Inflammatory macrophage (primary cell): Measurements from ENCODE around the gene NOTCH2.
A peak's percentile ranks its signal among the peaks of the same experiment; 100 is the strongest.

Experiments used
- DNase-seq, 2 donors: peaks; one replicate each; pipeline ENCODE4 v3.0.0-alpha.2; 2020 to 2022

NOTCH2 gene

DNA sequence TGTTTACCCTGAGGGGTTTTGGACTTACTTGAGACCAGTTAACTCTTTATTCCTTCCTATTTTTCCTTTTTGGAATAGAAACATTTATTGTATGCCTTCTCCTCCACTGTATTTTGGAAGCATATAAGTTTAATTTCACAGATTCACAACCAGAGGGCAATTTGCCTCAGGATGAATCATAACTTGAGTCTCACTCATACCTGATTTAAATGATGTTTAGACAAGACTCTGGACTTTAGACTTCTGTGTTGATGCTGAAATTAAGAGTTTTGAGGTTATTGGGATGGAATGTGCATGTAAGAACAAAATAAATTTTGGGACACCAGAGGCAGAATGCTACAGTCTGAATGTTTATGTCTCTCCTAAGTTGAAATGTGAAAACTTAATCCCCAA, 166.0 kb downstream of the NOTCH2 start:
- no peak for DNase-seq

DNA sequence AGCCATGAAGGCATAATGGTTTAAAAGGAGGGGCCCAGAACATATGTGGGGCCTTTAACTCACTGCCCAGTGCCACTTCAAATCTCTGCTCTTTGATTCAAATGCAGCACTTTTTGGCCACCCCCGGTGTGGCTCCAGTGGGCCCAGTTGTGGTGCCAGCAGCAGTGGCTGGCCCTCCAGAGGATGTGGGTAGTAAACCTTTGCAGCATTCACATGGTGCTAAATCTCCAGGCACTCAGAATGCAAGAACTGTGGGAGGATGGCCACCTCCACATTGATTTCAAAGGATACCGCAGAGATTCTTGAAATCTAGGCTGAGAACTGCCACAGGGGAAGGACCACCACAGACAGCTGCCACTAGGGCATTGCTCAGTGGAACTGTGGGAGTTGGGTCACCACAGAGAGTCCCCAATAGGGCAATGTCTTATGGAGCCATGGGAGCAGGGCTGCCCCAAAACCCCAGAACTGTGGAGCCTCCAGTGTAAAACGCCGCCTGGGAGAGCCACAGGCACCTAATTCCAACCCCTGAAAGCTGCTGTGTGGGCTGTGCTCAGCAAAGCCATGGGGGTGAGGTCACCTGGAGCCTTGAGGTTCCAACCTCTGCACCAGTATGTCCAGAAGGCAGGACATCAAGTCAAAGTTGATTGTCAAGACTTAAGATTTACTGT, 166.6 kb downstream of the NOTCH2 start:
- DNase-seq, result no peak

- DNase-seq, result no peak
These were observed 170.3 kb downstream of the NOTCH2 start for GRCh38 chr1:119898981-119899720.

- DNase-seq, result no peak
These were observed 170.9 kb downstream of the NOTCH2 start for GRCh38 chr1:119898530-119898929.

- DNase-seq, result no peak
These were observed 173.2 kb downstream of the NOTCH2 start, which contains the start of gene ADAM30 for GRCh38 chr1:119896303-119896702. Gene ADAM30, minus strand, starts transcription at chr1:119896515. Its CDS starts 179 bp downstream, at chr1:119896336.

DNA sequence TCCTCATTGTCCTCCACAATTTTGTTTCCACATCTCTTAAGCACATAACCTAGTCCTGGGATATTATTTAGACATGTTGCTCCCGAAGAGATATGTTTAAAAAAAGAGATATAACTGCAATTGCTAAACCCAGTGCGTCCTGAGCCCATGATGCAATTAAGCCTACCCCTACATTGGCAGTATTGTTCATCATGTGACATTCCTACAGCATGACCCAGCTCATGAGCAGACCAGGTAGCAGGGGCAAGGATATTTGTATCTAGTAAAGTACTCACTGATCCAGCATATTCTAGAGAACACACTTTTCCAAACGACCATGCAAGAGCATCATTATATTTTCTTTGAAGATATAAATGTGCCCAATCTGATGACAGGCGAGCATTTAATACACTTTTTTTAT, 174.4 kb downstream of the NOTCH2 start:
- no peak for DNase-seq

DNA sequence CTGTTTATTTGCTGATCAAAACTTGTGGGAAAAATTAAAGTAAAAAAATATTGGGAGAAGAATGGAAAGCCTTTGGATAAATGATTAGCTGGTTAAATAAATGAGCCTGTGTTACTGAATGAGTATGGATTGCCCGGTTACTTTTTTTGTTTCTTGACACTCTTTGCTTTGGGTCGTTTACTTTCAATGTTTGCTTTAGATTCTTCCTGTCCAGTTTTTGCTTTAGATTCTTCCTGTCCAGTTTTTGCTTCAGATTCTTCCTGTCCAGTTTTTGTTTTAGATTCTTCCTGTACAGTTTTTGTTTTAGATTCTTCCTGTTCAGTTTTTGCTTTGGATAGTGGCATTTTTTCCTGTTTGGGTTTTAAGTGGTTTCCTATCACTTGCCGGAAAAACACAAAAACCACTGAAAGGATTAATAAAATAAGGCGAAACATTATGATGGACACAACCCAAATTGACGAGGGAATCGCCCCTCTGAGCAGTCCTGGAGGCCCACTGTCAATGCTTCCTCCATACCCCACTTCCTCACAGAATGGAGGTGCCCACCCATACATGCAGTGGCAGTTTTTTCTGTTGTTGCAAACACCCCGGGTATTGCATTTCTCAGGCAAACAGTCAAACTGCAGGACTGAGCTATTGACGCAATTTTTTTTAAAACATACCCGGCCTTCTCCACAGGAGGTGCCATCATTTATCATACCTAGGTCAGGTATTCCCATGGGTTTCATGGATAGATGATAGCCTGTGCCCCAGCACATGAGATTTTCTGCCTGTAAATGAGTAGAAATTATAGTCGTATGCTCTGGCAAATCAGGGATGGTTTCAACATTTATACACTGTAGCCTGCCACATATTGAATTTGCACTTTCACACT, 175.4 kb downstream of the NOTCH2 start:
- DNase-seq, result no peak

- no peak for DNase-seq
These were observed 176.1 kb downstream of the NOTCH2 start for GRCh38 chr1:119893238-119893791.

- no peak for DNase-seq
These were observed 178.1 kb downstream of the NOTCH2 start for GRCh38 chr1:119891386-119891785.

- no peak for DNase-seq
These were observed 181.0 kb downstream of the NOTCH2 start for GRCh38 chr1:119888476-119888875.

- DNase-seq, result no peak
These were observed 182.0 kb downstream of the NOTCH2 start for GRCh38 chr1:119887427-119887826.

GRCh38 chr1:119885903-119886783, 183.3 kb downstream of the NOTCH2 start:
- DNase-seq, result peak; percentile 43

DNA sequence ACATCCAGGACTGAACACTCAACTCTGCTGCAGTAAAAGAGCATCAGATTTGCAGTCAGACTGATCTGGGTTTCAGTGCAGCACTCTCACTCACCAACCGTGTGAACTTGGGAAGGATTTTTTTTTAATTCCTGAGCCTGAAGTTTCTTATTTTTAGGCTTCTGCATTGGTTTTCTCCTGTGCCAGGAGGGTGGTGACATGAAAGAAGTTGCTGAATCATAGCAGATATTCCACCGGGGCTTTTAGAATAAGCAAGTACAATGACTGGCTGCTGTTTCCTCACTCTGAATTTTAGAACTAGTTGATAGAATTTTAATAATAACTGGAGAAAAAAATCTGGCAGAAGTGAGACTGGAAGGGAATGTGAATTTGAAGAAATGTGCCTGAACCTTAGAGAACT, 184.8 kb downstream of the NOTCH2 start:
- DNase-seq, result no peak

DNA sequence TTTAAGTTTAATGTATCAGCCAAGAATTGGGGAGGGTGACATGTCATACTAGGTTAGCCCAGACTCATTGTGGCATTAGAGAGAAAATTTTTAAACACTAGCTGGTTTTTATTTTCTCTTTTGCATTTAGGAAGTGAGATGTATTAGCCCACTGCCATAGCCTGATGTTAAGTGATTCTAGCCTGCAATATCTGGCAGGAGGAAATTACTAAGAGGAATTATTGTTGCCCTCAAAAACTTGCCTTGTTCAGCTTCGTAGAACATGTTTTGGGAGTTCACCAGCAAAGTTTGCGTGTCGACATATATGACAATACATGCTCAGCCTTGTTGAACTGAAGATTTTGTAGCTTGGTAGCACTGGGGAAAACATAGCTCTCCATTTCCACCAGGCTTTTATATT, 185.6 kb downstream of the NOTCH2 start:
- DNase-seq, result peak; percentile 11 to 51

GRCh38 chr1:119882132-119883049, 187.1 kb downstream of the NOTCH2 start:
- DNase-seq, result peak; percentile 66 to 73

GRCh38 chr1:119879510-119880434, 189.7 kb downstream of the NOTCH2 start:
- DNase-seq, result no peak

- DNase-seq, result no peak
These were observed 191.3 kb downstream of the NOTCH2 start for GRCh38 chr1:119878171-119878570.

DNA sequence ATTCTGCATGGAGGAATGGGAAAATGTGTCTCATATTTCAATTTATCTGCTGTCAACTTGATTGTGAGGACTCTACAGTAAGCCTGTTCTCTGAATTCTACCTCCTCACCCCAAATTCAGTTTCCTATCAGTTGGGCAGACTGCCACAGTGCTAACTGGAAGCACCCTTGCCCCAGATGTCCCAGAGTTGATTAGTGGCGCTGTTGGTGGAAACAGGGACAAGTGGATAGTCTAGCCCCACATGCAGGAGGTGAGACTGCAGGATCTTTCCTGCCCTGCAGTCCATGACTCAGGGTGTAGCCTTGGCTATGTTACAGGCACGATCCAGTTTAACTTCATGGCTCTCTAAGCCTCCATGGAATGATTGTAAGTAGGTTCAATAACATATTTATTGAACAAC, 195.3 kb downstream of the NOTCH2 start:
- no peak for DNase-seq
